OCI-LY3 (cell line): ENCODE results near the gene NLN.

ENCODE experiments used
- H2AFZ ChIP-seq: fragments of 200-600, 300-600 bp; shearing (Covaris generic); 2 replicates; pipeline ENCODE4 v1.6.0; 2014; ENCODE audit warnings: antibody characterized with exemption, low read depth, low read length
- H3K27ac ChIP-seq: fragments of 200-600, 300-600 bp; sonication (generic); 2 replicates; pipeline ENCODE4 v1.5.1; 2014; ENCODE audit warnings: mild to moderate bottlenecking, low read length, moderate library complexity, mixed read lengths
- H3K27me3 ChIP-seq: fragments of 200-600, 300-600 bp; sonication (generic); 2 replicates; pipeline ENCODE4 v1.6.1; 2014; ENCODE audit warnings: low read depth, low read length, mixed read lengths
- H3K36me3 ChIP-seq: fragments of 200-600, 300-600 bp; sonication (generic); replicated peaks from 2 replicates; pipeline ENCODE3; 2014; ENCODE audit warnings: low read depth, low read length, mixed read lengths
- H3K4me1 ChIP-seq: fragments of 300-600, 200-600 bp; sonication (generic); 2 replicates; pipeline ENCODE4 v1.6.1; 2014; ENCODE audit warnings: low read length, mixed read lengths
- H3K4me2 ChIP-seq: fragments of 200-600, 300-600 bp; sonication (generic); 2 replicates; pipeline ENCODE4 v1.6.1; 2014; ENCODE audit warnings: low read length, mixed read lengths
- H3K4me3 ChIP-seq: fragments of 300-600, 200-600 bp; sonication (generic); 2 replicates; pipeline ENCODE4 v1.5.1; 2014; ENCODE audit warnings: antibody characterized with exemption, mild to moderate bottlenecking, low read length, moderate library complexity
- H3K79me2 ChIP-seq: fragments of 300-600, 200-600 bp; shearing (Covaris generic); 2 replicates; pipeline ENCODE4 v1.6.1; 2014; ENCODE audit warnings: mild to moderate bottlenecking, low read length, mixed read lengths
- H3K9ac ChIP-seq: fragments of 300-600, 200-600 bp; shearing (Covaris generic); 2 replicates; pipeline ENCODE4 v1.6.0; 2014; ENCODE audit warnings: mild to moderate bottlenecking, low read length, moderate library complexity
- H3K9me3 ChIP-seq: fragments of 200-600, 300-600 bp; shearing (Covaris generic); 2 replicates; pipeline ENCODE4 v1.6.1; 2014; ENCODE audit warnings: low read length, mixed read lengths; ENCODE audit not compliant: insufficient read depth
- H4K20me1 ChIP-seq: fragments of 200-600, 300-600 bp; sonication (generic); 2 replicates; pipeline ENCODE4 v1.6.1; 2016; ENCODE audit warnings: low read length, mixed read lengths; ENCODE audit not compliant: insufficient read depth
- EZH2phosphoT487 ChIP-seq: fragments of 200-600 bp; shearing (Covaris generic); IDR thresholded peaks from 2 replicates; pipeline ENCODE4 v1.6.1; 2018; ENCODE audit warnings: antibody characterized with exemption, mixed run types, low read depth
- TF ChIP-seq, protein P1 (sequence below): fragments of 200-600, 300-600 bp; sonication (generic); IDR thresholded peaks from 2 replicates; pipeline ENCODE4 v1.5.1; 2014; ENCODE audit warnings: antibody characterized with exemption, low read length, low read depth

Gene NLN

DNA sequence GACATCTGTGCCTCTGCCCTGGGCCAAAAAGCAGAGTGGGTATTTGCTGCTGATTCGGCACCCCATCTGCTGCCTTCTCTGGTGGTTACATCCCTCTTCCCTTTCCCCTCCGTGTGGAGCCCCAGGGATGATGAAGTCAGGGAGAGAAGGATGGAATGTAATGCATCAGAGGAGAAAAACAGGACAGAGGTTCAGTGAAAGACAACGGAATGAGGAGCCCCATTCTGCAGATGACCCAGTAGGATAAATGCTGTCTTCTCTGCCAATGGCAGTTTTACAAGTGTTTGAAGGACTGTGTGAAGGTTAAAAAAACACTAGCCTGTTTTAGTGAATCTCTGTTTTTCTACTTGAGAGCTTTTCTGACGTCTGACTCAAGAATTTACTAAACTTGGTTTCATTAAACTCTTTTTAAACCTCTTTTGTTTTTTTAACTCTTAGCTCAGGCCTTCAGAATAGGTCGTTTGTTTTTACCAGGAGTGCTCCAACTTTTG is 86.3 kb downstream of the NLN start:
- H2AFZ ChIP-seq, result peak overlapping the region; percentile 80
- peak overlapping the region; percentile 73 for H3K9ac ChIP-seq
- H3K27ac ChIP-seq, result peak overlapping the region; percentile 99
- no peaks in the 10 kb centered on the region for H4K20me1 ChIP-seq
- peaks cover 37% of the 10 kb centered on the region for H3K4me1 ChIP-seq
- H3K4me2 ChIP-seq, result peak overlapping the region; percentile 84
- H3K9me3 ChIP-seq, result no peaks in the 10 kb centered on the region
- peaks cover 21% of the 10 kb centered on the region for H3K36me3 ChIP-seq
- no peak for TF ChIP-seq EZH2phosphoT487
- TF ChIP-seq, protein P1, sequence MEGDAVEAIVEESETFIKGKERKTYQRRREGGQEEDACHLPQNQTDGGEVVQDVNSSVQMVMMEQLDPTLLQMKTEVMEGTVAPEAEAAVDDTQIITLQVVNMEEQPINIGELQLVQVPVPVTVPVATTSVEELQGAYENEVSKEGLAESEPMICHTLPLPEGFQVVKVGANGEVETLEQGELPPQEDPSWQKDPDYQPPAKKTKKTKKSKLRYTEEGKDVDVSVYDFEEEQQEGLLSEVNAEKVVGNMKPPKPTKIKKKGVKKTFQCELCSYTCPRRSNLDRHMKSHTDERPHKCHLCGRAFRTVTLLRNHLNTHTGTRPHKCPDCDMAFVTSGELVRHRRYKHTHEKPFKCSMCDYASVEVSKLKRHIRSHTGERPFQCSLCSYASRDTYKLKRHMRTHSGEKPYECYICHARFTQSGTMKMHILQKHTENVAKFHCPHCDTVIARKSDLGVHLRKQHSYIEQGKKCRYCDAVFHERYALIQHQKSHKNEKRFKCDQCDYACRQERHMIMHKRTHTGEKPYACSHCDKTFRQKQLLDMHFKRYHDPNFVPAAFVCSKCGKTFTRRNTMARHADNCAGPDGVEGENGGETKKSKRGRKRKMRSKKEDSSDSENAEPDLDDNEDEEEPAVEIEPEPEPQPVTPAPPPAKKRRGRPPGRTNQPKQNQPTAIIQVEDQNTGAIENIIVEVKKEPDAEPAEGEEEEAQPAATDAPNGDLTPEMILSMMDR, result no peak
- peak overlapping the region; percentile 66 for H3K4me3 ChIP-seq
- no peaks in the 10 kb centered on the region for H3K27me3 ChIP-seq
- H3K79me2 ChIP-seq, result no peaks in the 10 kb centered on the region; the same call in 1 of the 2 replicates

DNA sequence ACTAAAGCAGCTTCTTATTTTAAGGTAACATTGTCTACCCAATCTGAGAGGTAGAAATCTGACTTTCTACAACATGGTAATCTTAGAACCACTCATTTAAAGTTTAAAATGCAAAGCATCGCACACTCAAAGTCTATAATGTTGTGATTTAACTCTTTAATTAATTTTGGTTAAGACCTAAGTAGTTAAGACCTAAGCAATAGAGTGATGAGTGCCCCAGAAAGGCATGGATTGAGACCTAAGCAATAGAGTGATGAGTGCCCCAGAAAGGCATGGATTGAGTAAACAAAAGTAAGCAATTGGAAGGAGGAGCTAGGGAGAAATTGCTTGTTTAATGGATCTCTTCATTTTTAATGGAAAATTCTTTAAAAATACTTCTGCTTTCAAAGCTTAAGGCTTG is 86.8 kb downstream of the NLN start:
- H3K27ac ChIP-seq, result peak overlapping the region; percentile 99

DNA sequence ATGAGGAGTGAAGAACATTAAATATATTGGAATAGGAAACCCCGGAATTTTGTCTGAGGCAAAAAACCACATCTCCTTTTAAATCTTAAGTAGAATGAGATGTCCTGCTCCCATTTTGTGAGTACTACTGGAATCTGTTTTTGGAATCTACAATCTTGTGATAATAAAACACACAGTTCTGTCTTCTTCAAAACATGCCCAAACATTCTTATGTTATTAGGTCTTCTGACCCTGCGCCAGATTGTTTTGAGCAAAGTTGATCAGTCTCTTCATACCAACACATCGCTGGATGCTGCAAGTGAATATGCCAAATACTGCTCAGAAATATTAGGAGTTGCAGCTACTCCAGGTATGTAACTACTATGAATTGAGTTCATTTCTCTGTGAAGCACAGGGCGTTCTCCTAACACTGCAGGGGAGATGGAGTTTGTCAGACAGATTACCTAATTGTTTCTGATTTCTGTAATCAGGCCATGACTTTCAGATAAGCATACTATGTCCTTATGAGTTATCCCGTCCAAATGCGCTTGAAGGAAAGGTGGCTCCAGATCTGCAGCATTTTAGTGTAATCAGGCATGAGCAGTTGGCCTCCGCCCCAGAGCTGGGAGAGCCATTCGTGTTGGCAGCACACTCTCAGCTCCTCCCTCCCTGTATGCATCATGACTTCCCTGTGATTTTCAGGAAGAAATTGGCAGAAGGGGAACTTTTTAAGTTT is 88.0 kb downstream of the NLN start:
- Histone ChIP-seq H3K4me3 (no peak overlapping the region), H2AFZ (no peak overlapping the region), H3K9me3 (no peaks in the 10 kb centered on the region), H3K4me1 (peaks cover 30% of the 10 kb centered on the region), H3K27ac (peak overlapping the region; percentile 99), H4K20me1 (no peaks in the 10 kb centered on the region), H3K36me3 (peaks cover 14% of the 10 kb centered on the region), H3K9ac (no peak overlapping the region), H3K27me3 (no peaks in the 10 kb centered on the region), H3K4me2 (no peak overlapping the region), H3K79me2 (no peaks in the 10 kb centered on the region; the same call in 1 of the 2 replicates)
- TF ChIP-seq, protein P1, result no peak
- TF ChIP-seq EZH2phosphoT487, result no peak

More for the DNA sequence above, 86.8 kb downstream of the NLN start:
- Histone ChIP-seq H3K4me3 (peak overlapping the region; percentile 66), H3K4me1 (peaks cover 34% of the 10 kb centered on the region), H4K20me1 (no peaks in the 10 kb centered on the region), H3K4me2 (peak overlapping the region; percentile 84), H3K9ac (peak overlapping the region; percentile 73), H2AFZ (peak overlapping the region; percentile 80; the same call in 1 of the 2 replicates), H3K79me2 (no peaks in the 10 kb centered on the region; the same call in 1 of the 2 replicates), H3K36me3 (peaks cover 15% of the 10 kb centered on the region), H3K9me3 (no peaks in the 10 kb centered on the region), H3K27me3 (no peaks in the 10 kb centered on the region)
- TF ChIP-seq, protein P1, result no peak
- TF ChIP-seq EZH2phosphoT487, result no peak

DNA sequence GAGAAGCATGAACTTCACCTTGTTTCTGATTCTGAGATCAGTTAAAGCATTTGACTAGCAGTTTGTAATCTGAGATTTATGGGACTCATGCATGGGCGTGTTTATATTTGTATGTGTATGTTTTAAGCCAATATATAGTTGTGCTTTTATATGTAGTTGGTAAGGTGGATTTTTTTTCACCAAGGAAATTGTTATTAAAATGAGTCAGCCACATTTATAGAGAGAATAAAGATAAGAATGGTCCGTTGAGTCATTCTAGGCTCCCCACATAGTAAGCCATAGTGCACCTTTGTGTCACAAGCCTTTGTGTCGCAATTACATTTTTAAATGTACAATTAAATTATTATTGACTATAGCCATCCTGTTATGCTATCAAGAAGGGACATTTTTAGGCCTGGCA is 89.0 kb downstream of the NLN start:
- H3K79me2 ChIP-seq, result no peaks in the 10 kb centered on the region; the same call in 1 of the 2 replicates
- H3K36me3 ChIP-seq, result peaks cover 14% of the 10 kb centered on the region
- no peak overlapping the region for H3K9ac ChIP-seq
- H3K4me3 ChIP-seq, result no peak overlapping the region
- no peaks in the 10 kb centered on the region for H4K20me1 ChIP-seq
- peaks cover 30% of the 10 kb centered on the region for H3K4me1 ChIP-seq
- no peak overlapping the region for H3K27ac ChIP-seq
- H3K27me3 ChIP-seq, result no peaks in the 10 kb centered on the region
- H3K9me3 ChIP-seq, result no peaks in the 10 kb centered on the region
- no peak overlapping the region for H2AFZ ChIP-seq
- no peak for TF ChIP-seq EZH2phosphoT487
- TF ChIP-seq, protein P1, result no peak
- H3K4me2 ChIP-seq, result no peak overlapping the region
